Measurements from ENCODE around the gene STK35.

Gene STK35

GRCh38 chr20:2114990-2115681 is 13.5 kb downstream of the STK35 start:
- TF ChIP-seq CTCF (IDR thresholded peaks at IDR 0.05; ENCODE audit: low read length, missing control alignments): no peak
- H3K4me3 ChIP-seq (replicated peaks; ENCODE audit: low read depth, low read length): no peak overlapping the region
- peak; percentile 63 for DNase-seq (ENCODE audit: low read depth)

GRCh38 chr20:2116170-2116940 is 14.7 kb downstream of the STK35 start:
- no peak for TF ChIP-seq CTCF (IDR thresholded peaks at IDR 0.05; ENCODE audit: low read length, missing control alignments)

GRCh38 chr20:2118783-2119182 is 17.2 kb downstream of the STK35 start:
- DNase-seq (ENCODE audit: low read depth): peak; percentile 14
- no peak overlapping the region for H3K4me3 ChIP-seq (replicated peaks; ENCODE audit: low read depth, low read length)
- no peak for TF ChIP-seq CTCF (IDR thresholded peaks at IDR 0.05; ENCODE audit: low read length, missing control alignments)

More at GRCh38 chr20:2116170-2116940, 14.7 kb downstream of the STK35 start:
- no peak overlapping the region for H3K4me3 ChIP-seq (replicated peaks; ENCODE audit: low read depth, low read length)
- DNase-seq (ENCODE audit: low read depth): no peak

GRCh38 chr20:2122936-2123335 is 21.3 kb downstream of the STK35 start:
- TF ChIP-seq CTCF (IDR thresholded peaks at IDR 0.05; ENCODE audit: low read length, missing control alignments): no peak
- H3K4me3 ChIP-seq (replicated peaks; ENCODE audit: low read depth, low read length): no peak overlapping the region
- DNase-seq (ENCODE audit: low read depth): peak; percentile 72

GRCh38 chr20:2123720-2124119 is 22.1 kb downstream of the STK35 start:
- TF ChIP-seq CTCF (IDR thresholded peaks at IDR 0.05; ENCODE audit: low read length, missing control alignments): no peak
- no peak for DNase-seq (ENCODE audit: low read depth)
- H3K4me3 ChIP-seq (replicated peaks; ENCODE audit: low read depth, low read length): no peak overlapping the region

- no peak for TF ChIP-seq CTCF (IDR thresholded peaks at IDR 0.05; ENCODE audit: low read length, missing control alignments)
- H3K4me3 ChIP-seq (replicated peaks; ENCODE audit: low read depth, low read length): no peak overlapping the region
- no peak for DNase-seq (ENCODE audit: low read depth)
Measured at GRCh38 chr20:2124564-2125213, 23.1 kb downstream of the STK35 start.

Data from fibroblast of pulmonary artery (primary cell).